Measurements from ENCODE around the gene AP2A1.

The AP2A1 gene

DNA sequence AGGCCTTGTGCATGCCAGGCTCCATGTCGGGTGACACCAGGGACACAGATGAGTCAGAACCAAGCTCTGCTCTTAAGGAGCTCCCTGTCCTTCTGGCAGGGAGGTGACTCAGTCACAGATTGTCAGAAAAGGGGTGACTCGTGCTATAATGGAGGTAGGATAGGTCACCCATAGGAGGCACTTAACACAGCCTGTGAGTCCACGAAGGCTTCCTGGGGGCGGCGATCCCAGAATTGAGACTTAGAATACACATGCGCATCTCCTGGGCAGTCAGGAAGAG lies 26.7 kb downstream of the AP2A1 start:
- ATAC-seq (peak; percentile 96), DNase-seq (peak; percentile 26)

DNA sequence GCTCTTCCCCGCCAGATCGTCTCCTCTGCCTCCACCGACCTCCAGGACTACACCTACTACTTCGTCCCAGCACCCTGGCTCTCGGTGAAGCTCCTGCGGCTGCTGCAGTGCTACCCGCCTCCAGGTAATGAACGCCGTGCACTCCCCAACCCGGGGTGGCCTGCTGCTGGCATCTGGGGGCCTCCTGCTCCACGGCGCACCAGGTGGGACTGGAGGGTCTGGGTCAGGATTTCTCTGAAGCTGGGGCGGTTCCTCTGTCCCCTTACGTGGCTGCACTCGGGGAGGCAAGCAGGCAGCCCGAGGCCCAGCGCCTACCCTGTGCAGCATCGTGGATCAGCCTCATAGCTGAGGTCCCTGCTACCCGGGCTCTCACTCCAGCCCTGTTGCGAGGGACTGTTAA lies 28.8 kb downstream of the AP2A1 start:
- ATAC-seq (no peak), DNase-seq (no peak)

DNA sequence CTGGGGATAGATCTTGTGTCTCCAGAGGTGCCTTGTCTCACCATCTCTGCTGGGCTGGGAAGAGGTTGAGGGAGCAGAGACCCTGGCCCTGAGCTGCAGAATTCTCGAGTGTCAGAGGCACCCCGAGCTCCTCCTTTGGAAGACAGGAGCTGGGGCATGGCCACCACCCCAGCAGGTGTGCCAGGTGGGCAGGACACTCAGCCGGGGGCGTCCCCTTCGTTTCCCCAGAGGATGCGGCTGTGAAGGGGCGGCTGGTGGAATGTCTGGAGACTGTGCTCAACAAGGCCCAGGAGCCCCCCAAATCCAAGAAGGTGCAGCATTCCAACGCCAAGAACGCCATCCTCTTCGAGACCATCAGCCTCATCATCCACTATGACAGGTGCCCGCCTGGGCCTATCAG lies 31.8 kb downstream of the AP2A1 start:
- DNase-seq (no peak), ATAC-seq (no peak)

DNA sequence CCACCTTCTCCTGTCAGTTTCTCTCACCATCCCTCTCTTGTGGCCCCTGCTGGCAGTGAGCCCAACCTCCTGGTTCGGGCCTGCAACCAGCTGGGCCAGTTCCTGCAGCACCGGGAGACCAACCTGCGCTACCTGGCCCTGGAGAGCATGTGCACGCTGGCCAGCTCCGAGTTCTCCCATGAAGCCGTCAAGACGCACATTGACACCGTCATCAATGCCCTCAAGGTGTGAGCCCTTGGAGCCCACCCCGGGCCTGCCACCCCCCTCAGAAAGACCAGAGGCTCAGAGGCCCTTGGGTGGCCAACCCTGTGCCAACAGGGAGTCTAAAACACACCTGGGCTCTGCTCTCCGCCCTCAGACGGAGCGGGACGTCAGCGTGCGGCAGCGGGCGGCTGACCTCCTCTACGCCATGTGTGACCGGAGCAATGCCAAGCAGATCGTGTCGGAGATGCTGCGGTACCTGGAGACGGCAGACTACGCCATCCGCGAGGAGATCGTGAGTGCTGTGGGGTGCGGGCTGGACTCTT lies 32.5 kb downstream of the AP2A1 start:
- DNase-seq (no peak), ATAC-seq (no peak)

DNA sequence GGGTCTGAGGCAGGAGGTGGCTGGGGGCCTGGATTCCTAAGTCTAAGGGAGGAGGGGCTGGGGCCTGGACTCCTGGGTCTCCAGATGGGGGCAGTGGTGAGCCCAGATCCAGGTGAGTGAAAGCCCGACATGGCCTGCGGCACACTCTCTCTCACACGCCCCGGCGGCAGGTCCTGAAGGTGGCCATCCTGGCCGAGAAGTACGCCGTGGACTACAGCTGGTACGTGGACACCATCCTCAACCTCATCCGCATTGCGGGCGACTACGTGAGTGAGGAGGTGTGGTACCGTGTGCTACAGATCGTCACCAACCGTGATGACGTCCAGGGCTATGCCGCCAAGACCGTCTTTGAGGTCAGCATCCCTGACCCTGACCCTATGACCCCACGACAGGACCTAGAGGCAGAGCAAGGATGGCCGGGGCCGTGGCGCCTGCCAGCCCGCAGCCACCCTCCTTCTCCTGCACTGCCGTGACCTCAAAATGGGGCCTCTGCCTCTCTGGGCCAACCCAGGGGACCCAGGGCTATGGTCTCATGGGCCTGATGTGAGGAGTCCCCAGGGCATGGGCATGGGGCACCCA lies 33.1 kb downstream of the AP2A1 start:
- peak; percentile 23 for ATAC-seq
- DNase-seq: no peak

DNA sequence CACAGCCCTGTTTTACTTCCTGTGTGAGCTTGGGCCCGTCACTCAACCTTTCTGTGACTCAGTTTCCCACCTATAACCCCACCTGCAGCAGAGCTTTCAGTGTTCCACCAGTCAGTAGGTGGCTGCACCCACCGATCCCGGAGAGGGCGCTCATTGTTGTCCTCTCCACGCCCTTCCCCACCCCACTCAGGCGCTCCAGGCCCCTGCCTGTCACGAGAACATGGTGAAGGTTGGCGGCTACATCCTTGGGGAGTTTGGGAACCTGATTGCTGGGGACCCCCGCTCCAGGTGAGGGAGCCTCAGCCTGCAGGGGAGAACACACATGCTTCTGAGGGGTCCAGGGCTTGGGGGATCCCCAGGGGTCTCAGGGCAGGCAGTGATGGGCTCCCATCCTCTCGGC lies 34.0 kb downstream of the AP2A1 start:
- DNase-seq (no peak), ATAC-seq (no peak)

DNA sequence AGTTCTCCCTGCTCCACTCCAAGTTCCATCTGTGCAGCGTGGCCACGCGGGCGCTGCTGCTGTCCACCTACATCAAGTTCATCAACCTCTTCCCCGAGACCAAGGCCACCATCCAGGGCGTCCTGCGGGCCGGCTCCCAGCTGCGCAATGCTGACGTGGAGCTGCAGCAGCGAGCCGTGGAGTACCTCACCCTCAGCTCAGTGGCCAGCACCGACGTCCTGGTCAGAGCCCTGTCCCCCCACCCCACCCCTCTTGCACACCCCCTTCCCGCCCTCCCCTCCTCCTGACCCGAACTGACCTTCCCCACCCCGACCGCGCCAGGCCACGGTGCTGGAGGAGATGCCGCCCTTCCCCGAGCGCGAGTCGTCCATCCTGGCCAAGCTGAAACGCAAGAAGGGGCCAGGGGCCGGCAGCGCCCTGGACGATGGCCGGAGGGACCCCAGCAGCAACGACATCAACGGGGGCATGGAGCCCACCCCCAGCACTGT lies 34.6 kb downstream of the AP2A1 start:
- DNase-seq (no peak), ATAC-seq (no peak)

DNA sequence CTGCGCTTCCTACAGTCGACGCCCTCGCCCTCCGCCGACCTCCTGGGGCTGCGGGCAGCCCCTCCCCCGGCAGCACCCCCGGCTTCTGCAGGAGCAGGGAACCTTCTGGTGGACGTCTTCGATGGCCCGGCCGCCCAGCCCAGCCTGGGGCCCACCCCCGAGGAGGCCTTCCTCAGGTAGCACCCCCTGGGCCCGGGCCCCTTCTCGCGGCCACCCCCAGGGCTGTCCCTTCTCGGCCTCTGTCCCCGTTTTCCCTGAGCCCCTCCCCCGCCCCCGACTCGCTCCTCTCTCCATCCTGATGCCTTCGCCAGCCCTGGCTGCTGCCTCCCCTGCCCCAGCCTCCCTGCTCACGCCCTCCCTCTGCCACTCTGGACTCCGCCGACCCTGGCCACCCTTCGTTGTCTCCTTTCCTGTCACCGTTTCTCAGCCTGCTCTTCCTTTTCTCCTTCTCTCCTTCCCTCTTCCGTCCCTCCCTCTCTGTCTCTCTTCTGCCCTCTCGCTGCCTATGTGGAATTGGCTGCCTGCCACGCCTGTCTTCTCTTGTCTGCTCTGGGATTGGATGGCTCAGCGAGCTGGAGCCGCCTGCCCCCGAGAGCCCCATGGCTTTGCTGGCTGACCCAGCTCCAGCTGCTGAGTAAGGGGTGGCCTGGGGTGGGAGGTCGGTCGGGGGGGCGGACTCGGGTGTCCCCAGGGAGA lies 35.3 kb downstream of the AP2A1 start:
- DNase-seq: no peak

DNA sequence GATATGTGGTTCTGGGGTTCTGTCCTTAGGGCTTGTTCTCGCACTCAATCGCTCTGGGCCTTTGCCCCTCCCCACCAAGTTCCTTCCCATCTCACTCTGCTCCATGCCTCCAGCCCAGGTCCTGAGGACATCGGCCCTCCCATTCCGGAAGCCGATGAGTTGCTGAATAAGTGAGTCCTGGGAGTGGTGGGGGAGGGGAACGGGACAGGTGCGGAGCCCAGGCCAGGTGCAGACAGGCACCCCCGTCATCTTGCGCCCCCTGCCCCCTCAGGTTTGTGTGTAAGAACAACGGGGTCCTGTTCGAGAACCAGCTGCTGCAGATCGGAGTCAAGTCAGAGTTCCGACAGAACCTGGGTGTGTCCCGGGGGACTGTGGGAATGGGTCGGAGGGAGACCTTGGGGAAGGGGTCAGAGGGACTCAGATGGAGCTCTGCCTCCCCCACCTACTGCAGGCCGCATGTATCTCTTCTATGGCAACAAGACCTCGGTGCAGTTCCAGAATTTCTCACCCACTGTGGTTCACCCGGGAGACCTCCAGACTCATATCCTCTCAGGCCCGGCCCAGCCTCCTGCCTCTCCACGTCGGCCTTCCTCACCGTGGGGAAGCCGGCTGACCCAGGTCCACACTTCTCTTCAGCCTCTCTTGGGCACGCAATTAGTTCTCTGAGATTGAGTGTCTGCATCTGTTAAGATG lies 36.2 kb downstream of the AP2A1 start:
- ATAC-seq (no peak), DNase-seq (no peak)

More for the DNA sequence above, 35.3 kb downstream of the AP2A1 start:
- ATAC-seq: no peak

DNA sequence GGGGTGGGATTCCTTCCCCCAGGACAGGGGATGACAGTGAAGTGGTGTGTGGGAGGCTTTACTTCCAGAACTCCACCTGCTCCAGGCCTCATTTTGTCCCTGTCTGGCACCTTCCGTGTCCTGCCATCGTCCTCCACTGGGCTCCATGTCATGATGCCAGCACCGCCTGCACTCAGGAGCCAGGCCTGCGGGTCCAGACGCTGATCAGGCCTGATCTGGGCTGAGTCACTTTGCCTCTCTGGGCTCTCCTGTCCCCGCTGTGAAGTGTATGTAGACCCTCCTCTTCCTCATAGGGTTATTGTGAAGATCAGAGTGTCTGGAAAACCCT lies 36.7 kb downstream of the AP2A1 start:
- ATAC-seq: no peak
- no peak for DNase-seq

DNA sequence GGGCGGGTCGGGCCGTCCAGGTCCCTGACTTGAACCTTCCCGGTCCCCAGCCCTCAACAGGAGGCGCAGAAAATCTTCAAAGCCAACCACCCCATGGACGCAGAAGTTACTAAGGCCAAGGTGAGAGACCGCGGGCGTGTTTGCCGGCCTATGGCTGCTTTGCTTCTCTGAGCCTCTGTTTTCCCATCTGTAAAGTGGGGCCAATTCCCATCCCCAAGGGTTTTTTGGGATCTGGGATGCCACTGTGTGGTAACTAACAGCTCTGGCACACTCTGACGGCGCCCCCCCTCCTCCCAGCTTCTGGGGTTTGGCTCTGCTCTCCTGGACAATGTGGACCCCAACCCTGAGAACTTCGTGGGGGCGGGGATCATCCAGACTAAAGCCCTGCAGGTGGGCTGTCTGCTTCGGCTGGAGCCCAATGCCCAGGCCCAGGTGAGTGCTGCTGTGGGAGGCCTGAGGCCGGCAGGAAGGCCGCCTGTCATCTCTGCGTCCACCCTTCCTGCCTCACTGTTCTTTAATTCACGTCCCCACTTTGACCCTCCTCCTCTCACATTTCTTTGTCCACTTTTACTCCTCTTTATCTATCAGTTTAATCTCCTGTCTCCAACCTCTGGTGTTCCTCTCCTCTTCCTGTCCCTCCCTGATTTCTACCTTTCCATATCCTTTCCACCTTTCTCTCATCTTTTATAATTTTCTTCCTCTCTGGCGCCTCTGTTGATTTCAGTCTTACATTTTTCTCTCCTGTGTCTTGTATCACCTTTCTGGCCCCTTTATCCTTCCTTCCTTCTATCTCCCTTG lies 39.2 kb downstream of the AP2A1 start:
- ATAC-seq (no peak), DNase-seq (no peak)

DNA sequence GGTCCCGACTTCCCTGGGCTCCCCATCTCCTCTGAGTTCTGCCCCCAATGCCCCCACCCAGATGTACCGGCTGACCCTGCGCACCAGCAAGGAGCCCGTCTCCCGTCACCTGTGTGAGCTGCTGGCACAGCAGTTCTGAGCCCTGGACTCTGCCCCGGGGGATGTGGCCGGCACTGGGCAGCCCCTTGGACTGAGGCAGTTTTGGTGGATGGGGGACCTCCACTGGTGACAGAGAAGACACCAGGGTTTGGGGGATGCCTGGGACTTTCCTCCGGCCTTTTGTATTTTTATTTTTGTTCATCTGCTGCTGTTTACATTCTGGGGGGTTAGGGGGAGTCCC lies 39.8 kb downstream of the AP2A1 start:
- DNase-seq (no peak), ATAC-seq (no peak)

DNA sequence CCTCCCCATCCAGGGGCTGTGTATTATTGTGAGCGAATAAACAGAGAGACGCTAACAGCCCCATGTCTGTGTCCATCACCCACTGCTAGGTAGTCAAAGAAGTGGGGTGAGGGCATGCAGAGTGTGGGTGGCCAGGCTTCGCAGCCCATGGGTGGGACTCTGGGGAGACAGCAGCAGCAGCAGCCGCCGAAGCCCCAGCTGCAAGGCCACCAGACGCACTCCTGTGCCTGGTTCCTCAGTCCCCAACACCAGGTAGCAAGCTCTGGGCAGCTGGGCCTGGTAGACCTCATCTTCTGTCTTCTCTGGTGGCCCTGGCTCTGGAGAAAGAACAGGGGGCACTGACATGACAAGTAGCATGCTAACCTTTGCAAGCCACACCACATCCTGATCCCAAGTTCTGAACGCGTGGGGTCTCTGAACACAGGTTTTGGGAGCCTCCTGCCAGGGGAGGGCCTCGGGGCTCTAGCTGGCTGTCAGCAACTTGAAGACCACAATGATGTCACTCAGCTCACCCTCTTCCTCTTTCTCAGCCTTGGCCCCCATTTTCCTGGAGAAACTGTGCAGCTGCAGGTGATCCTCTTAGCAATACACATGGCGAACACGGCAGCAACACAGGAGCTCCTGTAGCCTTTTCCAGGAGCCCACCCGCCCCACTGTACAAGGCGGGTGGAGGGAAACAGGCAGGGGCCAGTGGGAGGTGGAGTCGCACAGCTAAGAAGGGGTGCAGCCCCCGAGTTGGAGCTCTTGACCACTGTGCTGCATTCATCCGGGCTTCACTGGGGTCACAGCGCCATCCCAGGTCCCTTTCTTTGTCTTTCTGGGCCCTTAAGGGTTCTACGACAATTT lies 40.5 kb downstream of the AP2A1 start:
- ATAC-seq (no peak), DNase-seq (no peak)

DNA sequence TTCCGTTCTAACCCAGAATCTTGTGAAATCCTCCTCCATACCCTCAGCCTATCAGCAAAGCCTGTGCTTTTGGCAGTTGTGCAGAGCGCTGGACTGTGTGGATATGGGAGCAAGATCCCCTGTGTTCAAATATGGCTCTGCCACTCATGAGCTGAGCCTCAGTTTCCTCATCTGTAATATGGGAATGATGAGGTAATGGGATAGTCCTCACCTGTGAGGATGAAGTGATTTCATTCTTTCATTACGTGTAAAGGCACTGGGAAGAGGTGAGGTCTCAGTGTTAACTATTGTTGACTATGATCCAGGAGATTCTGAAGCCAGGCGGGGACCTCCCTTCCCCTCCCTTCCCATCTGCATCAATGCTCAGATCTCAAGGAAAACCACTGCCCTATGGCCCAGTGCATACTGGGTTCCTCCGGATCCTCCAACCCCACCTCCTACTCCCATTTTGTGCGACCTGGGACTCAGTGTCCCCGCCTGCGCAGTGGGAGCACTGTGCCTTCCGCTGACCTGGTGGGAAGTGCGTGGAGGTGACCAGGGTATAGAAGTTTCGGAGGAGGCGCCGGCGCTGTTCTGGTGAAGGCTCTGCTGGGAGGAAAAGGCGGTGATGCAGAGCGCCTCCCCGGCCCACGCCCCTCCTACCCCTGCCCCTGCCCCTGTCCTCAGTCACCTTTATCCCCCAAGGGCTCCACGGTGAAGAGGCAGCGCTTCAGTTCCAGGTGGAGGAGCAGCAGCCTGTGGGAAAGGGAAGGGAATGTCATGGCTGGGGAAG lies 41.3 kb downstream of the AP2A1 start:
- no peak for ATAC-seq

DNA sequence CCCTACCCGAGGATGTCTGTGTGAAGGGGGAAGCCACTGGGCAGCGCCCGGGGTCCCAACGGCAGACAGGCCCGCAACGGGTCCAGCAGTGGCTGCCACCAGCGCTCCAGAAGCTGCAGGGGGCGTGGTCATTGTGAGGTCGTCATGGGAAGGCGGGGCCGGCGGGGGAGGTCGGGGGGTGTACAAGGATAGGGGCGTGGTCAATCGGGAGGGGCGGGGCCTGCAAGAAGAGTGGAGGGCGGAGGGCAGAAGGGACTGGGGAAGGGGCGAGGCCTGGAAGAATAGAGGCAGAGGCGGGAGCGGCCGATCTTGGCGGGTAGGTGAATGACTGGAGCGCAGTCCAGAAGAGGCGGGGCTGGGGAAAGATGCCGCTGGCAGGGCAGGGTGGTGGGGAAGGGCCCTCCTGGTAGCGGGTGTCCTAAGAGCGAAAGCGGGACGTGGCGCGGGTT lies 41.9 kb downstream of the AP2A1 start:
- ATAC-seq (peak; percentile 12), DNase-seq (peak; percentile 87)

More for the DNA sequence above, 41.3 kb downstream of the AP2A1 start:
- DNase-seq: no peak

DNA sequence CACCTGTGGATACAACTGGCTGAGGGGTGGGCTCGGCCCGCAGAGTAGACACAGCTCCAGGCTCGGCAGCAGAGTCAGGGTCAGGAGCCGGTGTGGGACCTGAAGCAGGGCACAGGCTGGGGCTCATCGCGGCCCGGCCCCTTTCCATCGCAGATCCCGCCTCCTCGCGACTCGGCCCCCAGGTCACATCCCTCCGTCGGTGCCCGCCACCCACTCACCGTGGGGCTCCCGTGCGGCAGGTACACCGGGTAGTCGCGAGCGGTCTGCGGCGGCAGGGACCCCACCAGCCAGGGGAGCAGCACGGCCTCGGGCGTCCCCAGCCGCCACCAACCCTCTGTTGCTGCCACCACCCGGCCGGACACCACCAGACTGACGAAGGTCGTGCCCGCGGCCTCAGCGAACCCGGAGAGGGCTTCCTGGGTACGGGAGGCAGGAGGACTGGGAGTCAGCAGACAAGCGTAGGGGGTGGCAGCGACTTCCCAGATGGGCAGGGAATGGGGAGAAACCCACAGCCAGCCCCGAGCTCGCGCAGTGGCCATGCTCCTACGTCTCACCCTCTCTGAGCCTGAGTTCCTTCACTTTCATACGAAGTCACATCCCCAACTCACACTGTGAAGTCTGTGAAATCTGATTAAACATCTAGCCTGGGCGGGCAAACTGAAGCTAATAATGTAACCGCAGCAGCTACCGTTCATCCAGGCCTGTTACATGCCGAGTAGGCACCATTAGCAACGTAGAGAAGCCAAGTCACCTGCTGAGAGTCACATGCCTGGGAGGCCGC lies 42.5 kb downstream of the AP2A1 start:
- ATAC-seq: no peak
- DNase-seq: peak; percentile 45

DNA sequence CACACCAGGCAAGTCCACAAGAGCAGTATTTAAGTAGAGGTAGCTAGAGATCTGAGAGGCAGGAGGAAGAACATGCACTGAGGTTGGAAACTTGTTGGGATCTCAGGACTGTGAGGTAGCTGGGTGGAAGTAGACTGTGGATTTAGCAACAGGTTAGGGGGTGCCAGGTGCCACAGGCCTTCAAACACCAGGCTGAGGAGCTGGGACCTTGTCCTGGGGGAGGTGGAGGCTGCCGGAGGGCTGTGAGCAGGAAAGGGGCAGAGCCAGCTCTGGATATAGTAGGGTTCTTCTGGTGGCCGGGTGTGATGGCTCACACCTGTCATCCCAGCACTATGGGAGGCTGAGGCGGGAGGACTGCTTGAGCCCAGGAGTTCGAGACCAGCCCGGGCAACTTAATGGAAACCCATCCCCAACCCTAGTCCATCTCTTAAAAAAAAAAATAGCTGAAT lies 43.2 kb downstream of the AP2A1 start:
- DNase-seq (no peak), ATAC-seq (no peak)

DNA sequence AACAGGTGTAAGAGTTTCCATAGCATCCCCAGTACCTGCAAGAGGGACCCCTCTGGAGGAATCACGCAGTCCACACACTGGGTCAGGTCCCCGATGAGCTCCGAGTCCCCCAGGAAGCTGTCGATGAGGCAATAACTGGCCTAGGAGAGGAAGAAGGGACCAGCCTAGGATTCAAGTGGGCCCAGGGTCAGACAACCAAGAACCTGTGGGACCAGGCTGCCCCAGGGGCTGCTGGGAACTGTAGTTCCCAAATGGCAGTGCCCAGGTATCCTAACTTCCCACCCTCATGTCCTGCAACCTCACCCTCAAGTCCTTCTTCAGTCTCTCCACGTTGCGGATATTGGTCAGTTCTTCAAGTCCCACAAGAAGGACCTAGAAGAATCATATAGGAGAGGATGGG lies 44.5 kb downstream of the AP2A1 start:
- no peak for ATAC-seq

DNA sequence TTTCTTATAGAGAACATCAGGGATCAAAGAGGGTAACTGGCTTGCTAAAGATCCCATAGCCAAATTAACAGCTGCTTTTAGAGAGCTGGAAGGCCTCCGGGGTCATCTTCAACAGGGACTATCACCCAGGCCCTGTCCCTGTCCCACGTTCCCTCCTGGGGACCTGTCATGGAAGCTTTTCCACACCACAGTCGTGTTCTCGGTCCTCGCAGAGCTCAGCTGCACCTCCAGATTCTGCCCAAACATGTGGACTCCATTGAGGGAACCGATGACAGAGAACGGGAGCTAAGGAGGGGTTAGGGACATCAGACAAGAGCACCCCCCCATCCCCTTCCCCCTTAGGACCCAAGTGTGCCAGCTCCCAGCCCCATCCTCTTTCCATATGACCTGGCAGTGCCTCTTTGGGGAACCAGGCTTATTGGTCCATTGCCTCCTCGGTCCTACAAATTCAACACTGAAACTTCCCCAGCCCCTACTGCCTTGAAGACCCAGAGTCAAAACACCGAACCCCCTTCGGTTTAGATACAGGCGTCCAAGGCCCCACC lies 45.7 kb downstream of the AP2A1 start:
- DNase-seq: no peak
- no peak for ATAC-seq

More for the DNA sequence above, 44.5 kb downstream of the AP2A1 start:
- no peak for DNase-seq

Measured in stimulated activated naive CD8-positive, alpha-beta T cell treated with anti-CD3 and anti-CD28 coated beads, Interleukin-15, Interleukin-2, amounts not matched to agents 100 U/mL and 50 U/mL, for 24 hours (primary cell).